Endothelial cell of umbilical vein (primary cell): ENCODE results near the gene NOTCH2. TPM values are rescaled to one million over a fixed set of nuclear protein-coding genes. Genes with fewer than 3 reads are reported as not detected.

ENCODE experiments used
- BruUV-seq: library from RNA; stranded (reverse); fragments of 400-500 nt; replicated peaks from 2 replicates; lab custom pipeline; 2021; lab: Mats Ljungman, UMichigan
- CTCF ChIA-PET: fragments of 300-600, 350-600 bp; sonication (Branson Sonifier 250); formaldehyde crosslinking; loops from one replicate; lab custom pipeline; 2021; ENCODE audit warnings: antibody characterized with exemption, inconsistent platforms; lab: Charles Lee
- POLR2A ChIA-PET: fragments of 300-600, 350-600 bp; sonication (Branson Sonifier 250); formaldehyde crosslinking; loops from one replicate; lab custom pipeline; 2021; ENCODE audit warnings: antibody characterized with exemption, inconsistent platforms; lab: Charles Lee
- DNase-seq: peaks from one replicate; pipeline ENCODE4 v3.0.0-alpha.2; 2011; ENCODE audit warnings: low read depth, low spot score
- FAIRE-seq: peaks from 2 replicates; lab custom pipeline; 2011; peaks lifted over from hg19 to GRCh38; lab: Jason Lieb, UNC
- H2AFZ ChIP-seq: 2 replicates; pipeline ENCODE4 v1.6.0; 2012; ENCODE audit warnings: low read depth, low read length, control low read depth, inconsistent platforms
- H3K27ac ChIP-seq: 2 replicates; pipeline ENCODE4 v1.5.1; 2011; ENCODE audit warnings: low read depth, mild to moderate bottlenecking, control low read depth, low read length, moderate library complexity; ENCODE audit not compliant: insufficient read depth
- H3K27me3 ChIP-seq, 2 experiments: 2 replicates each; pipeline versions ENCODE4 v1.6.0 to v1.6.1; 2011; ENCODE audit warnings: low read length in 2 of 2, mixed read lengths in 1 of 2; ENCODE audit not compliant: control insufficient read depth in 2 of 2, insufficient read depth in 2 of 2
- H3K36me3 ChIP-seq, 2 experiments: 2 replicates in 1 of 2; 3 replicates in 1 of 2; pipeline ENCODE4 v1.5.1; 2011; ENCODE audit warnings: low read length in 2 of 2, mild to moderate bottlenecking in 1 of 2, moderate library complexity in 1 of 2; ENCODE audit not compliant: control insufficient read depth in 2 of 2, insufficient read depth in 2 of 2; ENCODE audit errors: extremely low read depth in 1 of 2
- H3K4me1 ChIP-seq: 3 replicates; pipeline ENCODE4 v1.5.1; 2011; ENCODE audit warnings: mild to moderate bottlenecking, low read length; ENCODE audit not compliant: control insufficient read depth, insufficient read depth; ENCODE audit errors: extremely low read depth
- H3K4me2 ChIP-seq: 2 replicates; pipeline ENCODE4 v1.6.1; 2011; ENCODE audit warnings: low read length, control low read depth, mixed read lengths; ENCODE audit not compliant: insufficient read depth
- H3K4me3 ChIP-seq, 3 experiments: fragments of 200-600 bp in 1 of 3; sonication (generic), shearing (Covaris generic) in 1 of 3; replicated peaks in 1 of 3; 2 replicates each; pipeline ENCODE4 v1.5.1; 2011 to 2016; ENCODE audit warnings: control low read depth in 3 of 3, low read length in 3 of 3, mild to moderate bottlenecking in 2 of 3, inconsistent platforms in 1 of 3, low read depth in 1 of 3, moderate library complexity in 1 of 3; ENCODE audit not compliant: insufficient read depth in 1 of 3
- H3K79me2 ChIP-seq: 2 replicates; pipeline ENCODE4 v1.6.0; 2012; ENCODE audit warnings: low read length, inconsistent platforms; ENCODE audit not compliant: control insufficient read depth, insufficient read depth
- H3K9ac ChIP-seq: replicated peaks from 2 replicates; pipeline ENCODE3; 2011; ENCODE audit warnings: low read length, control low read depth; ENCODE audit not compliant: insufficient read depth; ENCODE audit errors: extremely low read depth
- H3K9me1 ChIP-seq: replicated peaks from 3 replicates; pipeline ENCODE4 v1.6.0; 2011; ENCODE audit warnings: mild to moderate bottlenecking, low read length; ENCODE audit not compliant: control insufficient read depth, insufficient read depth; ENCODE audit errors: extremely low read depth
- H3K9me3 ChIP-seq: replicated peaks from 2 replicates; pipeline ENCODE4 v1.5.1; 2012; ENCODE audit warnings: low read length, inconsistent platforms; ENCODE audit not compliant: control insufficient read depth, insufficient read depth
- H4K20me1 ChIP-seq: replicated peaks from 2 replicates; pipeline ENCODE3; 2011; ENCODE audit warnings: mild to moderate bottlenecking, low read length; ENCODE audit not compliant: control insufficient read depth, insufficient read depth; ENCODE audit errors: extremely low read depth
- CTCF ChIP-seq, 2 donors: IDR thresholded peaks; 1 replicate in 1 of 2; 2 replicates in 1 of 2; pipeline ENCODE4 v1.5.1; 2011; ENCODE audit warnings: low read length in 2 of 2, mild to moderate bottlenecking in 2 of 2, moderate library complexity in 2 of 2, control low read depth in 1 of 2, inconsistent platforms in 1 of 2, low read depth in 1 of 2; ENCODE audit not compliant: insufficient read depth in 1 of 2; ENCODE audit errors: extremely low read depth in 1 of 2
- EZH2 ChIP-seq: IDR thresholded peaks from 2 replicates; pipeline ENCODE4 v1.6.1; 2012; ENCODE audit warnings: borderline replicate concordance, low read depth, mild to moderate bottlenecking, moderate library complexity, low read length, inconsistent platforms; ENCODE audit not compliant: severe bottlenecking
- FOS ChIP-seq: IDR thresholded peaks from 2 replicates; pipeline ENCODE4 v1.6.1; 2011; ENCODE audit warnings: mild to moderate bottlenecking, low read length, moderate library complexity, borderline replicate concordance; ENCODE audit not compliant: insufficient read depth
- GATA2 ChIP-seq: IDR thresholded peaks from 2 replicates; pipeline ENCODE4 v1.7.0; 2011; ENCODE audit warnings: low read depth, mild to moderate bottlenecking, moderate library complexity, mixed read lengths, low read length; ENCODE audit not compliant: insufficient read length, insufficient read depth
- JUN ChIP-seq: IDR thresholded peaks from 2 replicates; pipeline ENCODE4 v1.6.1; 2011; ENCODE audit warnings: borderline replicate concordance, low read depth; ENCODE audit not compliant: insufficient read length, insufficient read depth
- POLR2A ChIP-seq: IDR thresholded peaks from 2 replicates; pipeline ENCODE4 v1.6.1; 2012; ENCODE audit warnings: low read depth, mild to moderate bottlenecking, control low read depth, low read length
- POLR2AphosphoS5 ChIP-seq: IDR thresholded peaks from 2 replicates; pipeline ENCODE4 v1.6.1; 2012; ENCODE audit warnings: low read depth, mild to moderate bottlenecking, control low read depth, low read length, moderate library complexity; ENCODE audit not compliant: insufficient read depth
- dilution Hi-C: fragments of 300-500 bp; cut with MboI; formaldehyde crosslinking; loops from one replicate; pipeline ENCODE4 v1.15.0; 2019; ENCODE audit warnings: low sequenced_read_pairs; ENCODE audit not compliant: extremely low pct_ligation_motif_present
- intact Hi-C: fragments of 100-400 bp; cut with micrococcal nuclease; formaldehyde crosslinking; loops from one replicate; pipeline ENCODE4 v1.10.0; 2022
- polyA plus RNA-seq, 4 experiments: library from polyadenylated mRNA; depleted of rRNA in 3 of 4; stranded (reverse) in 3 of 4; unstranded in 1 of 4; fragments of >200 nt; gene quantifications; 2 replicates each; pipeline versions ENCODE4 v1.2.1 to v1.2.3, GENCODE V29; 2011 to 2012; ENCODE audit warnings: missing spikeins in 1 of 4
- total RNA-seq: library from RNA; stranded (reverse); gene quantifications from 2 replicates; pipeline ENCODE4 v1.2.3, GENCODE V29; 2021

NOTCH2 gene
- total and polyA plus RNA-seq, 2 donors (not counting 3 experiments of a cell fraction or from before 2014, with no cell fraction given): 14.3 to 49.1 TPM

GRCh38 chr1:119960501-119960900, 109.0 kb downstream of the NOTCH2 start:
- dilution Hi-C loops: no loop called here
- POLR2A ChIA-PET: no interaction called here
- CTCF ChIA-PET: interaction anchor here (0.8 to 5.4 kb wide), 4 partner anchors 8 to 17 kb away, joined by 3 to 30 read pairs (median 4); no protein-coding TSS in a partner anchor
- no peak overlapping the region for H3K4me2 ChIP-seq
- TF ChIP-seq JUN (peak; percentile 11), EZH2 (no peak), CTCF (IDR thresholded peaks at IDR 0.05; ENCODE audit: extremely low read depth in 1 of 2, insufficient read depth in 1 of 2, low read depth in 1 of 2, low read length in 2 of 2) (no peak), POLR2A (no peak), FOS (no peak), POLR2AphosphoS5 (no peak), GATA2 (no peak)
- no TSS peak for BruUV-seq
- peaks cover 12% of the 10 kb centered on the region for H3K4me1 ChIP-seq
- H4K20me1 ChIP-seq: no peaks in the 10 kb centered on the region
- DNase-seq (peak; percentile 24), FAIRE-seq (peak; percentile 40)
- H2AFZ ChIP-seq: no peak overlapping the region
- no peak overlapping the region for H3K27ac ChIP-seq
- no peaks in the 10 kb centered on the region for H3K27me3 ChIP-seq
- no peaks in the 10 kb centered on the region for H3K9me3 ChIP-seq
- H3K36me3 ChIP-seq: no peaks in the 10 kb centered on the region
- intact Hi-C loops: no loop called here
- H3K9me1 ChIP-seq: no peaks in the 10 kb centered on the region
- H3K4me3 ChIP-seq: no peak overlapping the region
- H3K9ac ChIP-seq: no peak overlapping the region
- H3K79me2 ChIP-seq: no peaks in the 10 kb centered on the region
